ENCODE measurements around the gene PPP1R14D.

GRCh38 chr15:40830884-40831283 is 2.4 kb upstream of the PPP1R14D start:
- TF ChIP-seq, protein P1, sequence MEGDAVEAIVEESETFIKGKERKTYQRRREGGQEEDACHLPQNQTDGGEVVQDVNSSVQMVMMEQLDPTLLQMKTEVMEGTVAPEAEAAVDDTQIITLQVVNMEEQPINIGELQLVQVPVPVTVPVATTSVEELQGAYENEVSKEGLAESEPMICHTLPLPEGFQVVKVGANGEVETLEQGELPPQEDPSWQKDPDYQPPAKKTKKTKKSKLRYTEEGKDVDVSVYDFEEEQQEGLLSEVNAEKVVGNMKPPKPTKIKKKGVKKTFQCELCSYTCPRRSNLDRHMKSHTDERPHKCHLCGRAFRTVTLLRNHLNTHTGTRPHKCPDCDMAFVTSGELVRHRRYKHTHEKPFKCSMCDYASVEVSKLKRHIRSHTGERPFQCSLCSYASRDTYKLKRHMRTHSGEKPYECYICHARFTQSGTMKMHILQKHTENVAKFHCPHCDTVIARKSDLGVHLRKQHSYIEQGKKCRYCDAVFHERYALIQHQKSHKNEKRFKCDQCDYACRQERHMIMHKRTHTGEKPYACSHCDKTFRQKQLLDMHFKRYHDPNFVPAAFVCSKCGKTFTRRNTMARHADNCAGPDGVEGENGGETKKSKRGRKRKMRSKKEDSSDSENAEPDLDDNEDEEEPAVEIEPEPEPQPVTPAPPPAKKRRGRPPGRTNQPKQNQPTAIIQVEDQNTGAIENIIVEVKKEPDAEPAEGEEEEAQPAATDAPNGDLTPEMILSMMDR (conservative IDR thresholded peaks at IDR 0.05; ENCODE audit: low read depth, low read length): no peak
- TF ChIP-seq EZH2phosphoT487 (IDR thresholded peaks at IDR 0.05; ENCODE audit: borderline replicate concordance, low read length) (no peak), EZH2 (IDR thresholded peaks at IDR 0.05; ENCODE audit: low read length, unreplicated experiment) (no peak)
